GM18526 (cell line): ENCODE results near the gene PBLD.

Experiments
- POLR2A ChIP-seq: IDR thresholded peaks from 3 replicates; pipeline ENCODE4 v1.6.1; 2011; ENCODE audit not compliant: insufficient read length; ENCODE audit errors: extremely low read depth

The PBLD gene

GRCh38 chr10:68332259-68333057, at the start of gene PBLD:
Gene PBLD (minus strand): TSS chr10:68332928. CDS start chr10:68306844, 26,084 bp downstream.
- TF ChIP-seq POLR2A = peak; percentile 56

DNA sequence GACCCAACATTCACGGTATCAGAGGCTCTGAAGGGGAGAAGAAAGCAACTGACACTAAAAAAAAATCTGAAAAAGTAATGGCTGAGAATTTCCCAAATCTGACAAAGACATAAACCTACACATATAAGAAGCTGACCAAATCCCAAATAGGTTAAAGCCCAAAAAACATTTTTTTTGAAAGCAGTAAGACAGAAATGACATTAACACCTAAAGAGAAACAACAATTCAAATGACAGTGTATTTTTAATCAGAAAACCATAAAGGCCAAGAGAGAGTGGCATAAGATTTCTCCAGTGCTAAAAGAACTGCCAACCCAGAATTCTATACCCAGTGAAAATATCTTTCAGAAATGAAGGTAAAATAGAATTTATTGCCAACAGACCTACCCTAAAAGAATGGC, 38.9 kb upstream of the PBLD start:
- no peak for TF ChIP-seq POLR2A

DNA sequence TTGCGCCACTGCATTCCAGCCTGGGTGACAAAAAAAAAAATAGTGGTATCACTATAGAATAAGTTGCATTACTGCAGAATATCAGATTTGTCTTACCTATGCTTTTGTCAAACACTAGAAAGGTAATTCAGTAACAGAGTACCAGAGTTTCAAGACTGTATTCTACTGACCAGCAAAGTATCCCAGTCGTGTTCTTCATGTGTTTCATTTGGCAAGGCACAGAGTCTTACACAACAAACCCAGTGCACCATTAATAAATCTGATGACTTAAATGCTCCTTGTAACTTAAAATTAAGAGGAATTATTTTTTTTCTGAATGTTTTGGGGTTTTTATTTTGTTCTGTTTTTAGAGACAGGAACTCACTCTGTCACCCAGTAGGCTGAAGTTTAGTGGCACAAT, 34.4 kb upstream of the PBLD start:
- TF ChIP-seq POLR2A = no peak

DNA sequence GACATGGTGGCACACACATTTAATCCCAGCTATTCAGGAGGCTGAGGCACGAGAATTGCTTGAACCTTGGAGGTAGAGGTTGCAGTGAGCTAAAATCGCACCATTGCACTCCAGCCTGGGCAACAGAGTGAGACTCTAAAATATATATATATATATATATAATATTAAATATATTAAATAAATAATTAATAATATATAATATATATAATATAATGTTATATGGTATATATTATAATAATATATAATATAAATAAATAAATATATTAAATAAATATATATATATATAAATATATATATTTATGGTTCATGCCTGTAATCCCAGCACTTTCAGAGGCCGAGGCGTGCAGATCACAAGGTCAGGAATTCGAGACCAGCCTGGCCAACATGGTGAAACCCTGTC, 33.9 kb upstream of the PBLD start:
- no peak for TF ChIP-seq POLR2A

- TF ChIP-seq POLR2A = no peak
Observed at GRCh38 chr10:68365611-68366010, 32.9 kb upstream of the PBLD start.

GRCh38 chr10:68364101-68364886, 31.6 kb upstream of the PBLD start:
- no peak for TF ChIP-seq POLR2A

DNA sequence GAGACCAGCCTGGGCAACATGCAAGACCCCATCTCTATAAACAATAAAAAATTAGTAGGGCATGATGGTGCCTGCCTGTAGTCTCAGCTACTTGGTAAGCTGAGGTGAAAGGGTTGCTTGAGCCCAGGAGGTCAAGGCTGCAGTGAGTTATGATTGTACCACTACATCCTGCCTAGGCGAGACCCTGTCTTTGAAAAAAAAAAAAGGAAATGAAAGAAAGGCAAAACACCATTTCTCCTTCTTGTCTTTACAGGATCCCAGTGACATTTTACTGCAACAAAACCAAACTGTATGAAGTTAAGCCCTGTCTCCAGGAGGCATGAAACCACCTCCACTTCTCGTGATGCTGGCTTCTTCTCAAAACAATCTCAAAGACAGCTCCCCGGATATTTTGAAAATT, 29.9 kb upstream of the PBLD start:
- no peak for TF ChIP-seq POLR2A

DNA sequence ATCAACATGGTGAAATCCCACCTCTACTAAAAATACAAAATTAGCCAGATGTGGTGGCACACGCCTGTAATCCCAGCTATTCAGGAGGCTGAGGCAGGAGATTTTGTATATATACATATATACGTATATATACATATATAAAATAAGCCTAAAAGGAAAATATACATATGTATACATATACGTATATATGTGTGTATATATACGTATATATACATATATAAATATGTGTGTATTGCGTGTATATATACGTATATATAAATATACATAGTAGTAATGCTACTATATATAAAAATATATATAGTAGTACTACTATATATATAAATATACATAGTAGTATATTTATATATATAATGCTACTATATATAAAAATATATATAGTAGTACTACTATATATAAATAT, 26.5 kb upstream of the PBLD start:
- TF ChIP-seq POLR2A = no peak

DNA sequence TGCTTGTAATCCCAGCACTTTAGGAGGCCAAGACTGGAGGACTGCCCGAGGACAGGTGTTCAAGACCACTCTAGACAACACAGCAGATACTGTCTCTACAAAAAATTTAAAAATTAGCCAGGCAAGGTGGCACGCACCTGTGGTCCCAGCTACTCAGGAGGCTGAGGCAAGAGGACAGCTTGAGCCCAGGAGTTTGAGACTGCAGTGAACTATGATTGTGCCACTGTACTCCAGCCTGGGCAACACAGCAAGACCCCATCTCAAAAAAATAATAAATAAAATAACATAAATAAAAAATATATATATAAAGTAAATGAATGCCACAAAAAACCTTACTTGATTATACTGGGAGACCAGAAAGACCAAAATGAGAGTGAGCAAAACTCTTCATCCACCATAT, 20.8 kb upstream of the PBLD start:
- no peak for TF ChIP-seq POLR2A

- no peak for TF ChIP-seq POLR2A
Observed at GRCh38 chr10:68348265-68348741, 15.6 kb upstream of the PBLD start.

DNA sequence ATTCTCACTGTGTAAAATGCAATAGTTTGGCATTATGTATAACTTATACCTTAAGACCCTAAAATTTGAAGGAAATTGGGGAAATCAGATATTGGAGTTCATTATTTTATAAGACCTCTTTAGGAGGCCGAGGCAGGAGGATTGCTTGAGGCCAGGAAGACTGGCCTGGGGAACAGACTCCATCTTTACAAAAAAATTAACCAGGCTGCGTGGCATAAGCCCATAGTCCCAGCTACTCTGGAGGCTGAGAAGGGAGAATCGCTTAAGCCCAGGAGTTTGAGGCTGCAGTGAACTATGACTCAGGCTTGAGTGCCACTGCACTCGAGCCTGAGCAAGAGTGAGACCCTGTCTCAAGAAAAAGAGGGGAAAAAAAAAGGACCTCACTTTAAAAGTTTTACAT, 14.0 kb upstream of the PBLD start:
- no peak for TF ChIP-seq POLR2A

DNA sequence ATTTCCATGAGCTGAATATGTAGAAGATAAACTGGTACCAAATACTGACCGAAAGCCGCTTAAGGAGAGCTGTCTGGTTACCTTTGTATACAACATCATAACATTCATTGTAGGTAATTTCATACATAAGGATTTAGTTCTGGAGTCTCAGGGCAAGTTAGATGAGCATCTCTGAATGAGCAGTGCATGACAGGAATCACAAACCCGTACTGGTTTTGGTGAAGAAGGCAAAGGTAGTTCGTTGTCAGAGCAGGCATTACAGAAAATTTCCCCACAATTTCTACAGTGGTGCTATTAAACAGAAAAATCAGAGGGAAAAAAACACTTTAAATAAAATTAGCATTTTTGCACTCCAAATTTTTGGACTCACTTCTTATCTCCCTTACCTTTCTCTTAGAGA, 12.9 kb upstream of the PBLD start:
- no peak for TF ChIP-seq POLR2A

- TF ChIP-seq POLR2A = no peak
Observed at GRCh38 chr10:68342909-68343516, 10.3 kb upstream of the PBLD start.

GRCh38 chr10:68340358-68341080, 7.8 kb upstream of the PBLD start:
- no peak for TF ChIP-seq POLR2A

- TF ChIP-seq POLR2A = no peak
Observed at GRCh38 chr10:68336754-68337351, 4.1 kb upstream of the PBLD start.
